K562 (cell line): ENCODE measurements around the gene ACSS1. TPM values are rescaled to one million over a fixed set of nuclear protein-coding genes. Genes with fewer than 3 reads are reported as not detected.

Source experiments
- ATAC-seq: fragments of 200-7000 bp; cut with Tn5 transposase; 3 replicates; pipeline ENCODE4 v1.9.1; 2020; ENCODE audit warnings: moderate library complexity
- BruUV-seq: library from RNA; stranded (reverse); fragments of 400-500 nt; replicated peaks from 2 replicates; lab custom pipeline; 2021; lab: Mats Ljungman, UMichigan
- CTCF ChIA-PET: fragments of 300-600 bp; formaldehyde crosslinking; extraction: SDS; loops from one replicate; lab custom pipeline; 2021; ENCODE audit warnings: low intra/inter-chr PET ratio; lab: Yijun Ruan, JAX
- POLR2A ChIA-PET: fragments of 300-600, 350-650 bp; sonication (Branson Sonifier 250); formaldehyde crosslinking; extraction: SDS; loops from one replicate; lab custom pipeline; 2021; ENCODE audit warnings: antibody characterized with exemption, inconsistent platforms; lab: Yijun Ruan, JAX
- DNase-seq, 4 experiments: peaks; one replicate each; pipeline versions ENCODE4 v3.0.0 to v3.0.0-alpha.2; 2011 to 2018; ENCODE audit warnings: low spot score in 3 of 4, mixed read lengths in 3 of 4; ENCODE audit errors: extremely low read depth in 1 of 4
- FAIRE-seq: peaks from 2 replicates; lab custom pipeline; 2011; peaks lifted over from hg19 to GRCh38; lab: Jason Lieb, UNC
- H2AFZ ChIP-seq: 2 replicates; pipeline ENCODE4 v1.6.0; 2011; ENCODE audit warnings: low read depth, low read length, control low read depth, inconsistent platforms
- H3K27ac ChIP-seq: fragments of 200-600 bp; 3 replicates; pipeline ENCODE4 v1.8.0; 2011; ENCODE audit warnings: low read depth, mild to moderate bottlenecking, control low read depth, inconsistent platforms, low read length, moderate library complexity, mixed read lengths; ENCODE audit errors: extremely low read depth
- H3K27me3 ChIP-seq, 2 experiments: fragments of 300-600 bp in 1 of 2; 2 replicates in 1 of 2; 3 replicates in 1 of 2; pipeline versions ENCODE4 v1.6.0 to v1.8.0; 2011; ENCODE audit warnings: inconsistent platforms in 2 of 2, low read length in 2 of 2, mild to moderate bottlenecking in 1 of 2, mixed read lengths in 1 of 2, moderate library complexity in 1 of 2; ENCODE audit not compliant: control insufficient read depth in 2 of 2, insufficient read depth in 2 of 2
- H3K36me3 ChIP-seq: fragments of 300-600 bp; 3 replicates; pipeline ENCODE4 v1.8.0; 2011; ENCODE audit warnings: mild to moderate bottlenecking, low read length, inconsistent platforms; ENCODE audit not compliant: control insufficient read depth, insufficient read depth
- H3K4me1 ChIP-seq, 2 experiments: fragments of 200-600 bp in 1 of 2; replicated peaks in 1 of 2; 2 replicates in 1 of 2; 3 replicates in 1 of 2; pipeline versions ENCODE4 v1.5.1 to v1.8.0; 2011; ENCODE audit warnings: inconsistent platforms in 2 of 2, low read length in 2 of 2, mild to moderate bottlenecking in 1 of 2, mixed read lengths in 1 of 2, moderate library complexity in 1 of 2; ENCODE audit not compliant: control insufficient read depth in 2 of 2, insufficient read depth in 2 of 2
- H3K4me2 ChIP-seq: 2 replicates; pipeline ENCODE4 v1.6.1; 2011; ENCODE audit warnings: low read length, control low read depth, inconsistent platforms, mixed read lengths; ENCODE audit not compliant: insufficient read depth
- H3K4me3 ChIP-seq: fragments of 200-600 bp; sonication (generic), shearing (Covaris generic); 2 replicates; pipeline ENCODE4 v1.5.1; 2016; ENCODE audit warnings: control low read depth, inconsistent platforms
- H3K79me2 ChIP-seq: fragments of 200-600 bp; 3 replicates; pipeline ENCODE4 v1.8.0; 2011; ENCODE audit warnings: low read length, inconsistent platforms; ENCODE audit not compliant: control insufficient read depth, insufficient read depth
- H3K9ac ChIP-seq, 2 experiments: 2 replicates each; pipeline versions ENCODE4 v1.6.0 to v1.6.1; 2011; ENCODE audit warnings: low read depth in 2 of 2, low read length in 2 of 2, control low read depth in 1 of 2, inconsistent platforms in 1 of 2, mild to moderate bottlenecking in 1 of 2, mixed read lengths in 1 of 2; ENCODE audit not compliant: insufficient read depth in 1 of 2
- H3K9me1 ChIP-seq: one replicate; pipeline ENCODE4 v1.6.0; 2011; ENCODE audit warnings: inconsistent platforms, mild to moderate bottlenecking, low read length, moderate library complexity; ENCODE audit not compliant: control insufficient read depth, insufficient read depth
- H3K9me3 ChIP-seq: replicated peaks from 2 replicates; pipeline ENCODE4 v1.5.1; 2011; ENCODE audit warnings: low read depth, low read length, inconsistent platforms; ENCODE audit not compliant: control insufficient read depth, insufficient read depth
- H4K20me1 ChIP-seq: replicated peaks from 2 replicates; pipeline ENCODE4 v1.6.1; 2011; ENCODE audit warnings: low read length, inconsistent platforms, mixed read lengths; ENCODE audit not compliant: control insufficient read depth, insufficient read depth
- ELF2 ChIP-seq: fragments of 250-450 bp; sonication (Bioruptor Pico); IDR thresholded peaks from 2 replicates; pipeline ENCODE4 v1.5.0; 2021; ENCODE audit warnings: mild to moderate bottlenecking
- RFX5 ChIP-seq: IDR thresholded peaks from 2 replicates; pipeline ENCODE4 v1.6.1; 2011; ENCODE audit warnings: low read depth, mild to moderate bottlenecking, improper control_type of control experiment, low read length
- ZNF584 ChIP-seq: fragments of 200-800 bp; sonication (Bioruptor generic); IDR thresholded peaks from 2 replicates; pipeline ENCODE4 v1.6.1; 2016; ENCODE audit warnings: low read depth, mild to moderate bottlenecking, missing genetic modification characterization, missing compliant biosample characterization
- WGBS: fragments of 100-300 bp; shearing (Covaris generic); methylation state at CpG from one replicate; pipeline ENCODE4 v1.1.6; 2016; ENCODE audit warnings: low coverage, mixed read lengths; ENCODE audit not compliant: insufficient coverage; ENCODE audit errors: missing lambda C conversion rate; 5-methylcytosine and 5-hydroxymethylcytosine counted together
- in situ Hi-C: fragments of 300-500 bp; cut with MboI; formaldehyde crosslinking; loops from 4 replicates; pipeline ENCODE4 v1.15.0; 2018; ENCODE audit warnings: inconsistent platforms, mixed read lengths
- intact Hi-C: fragments of 100-400 bp; cut with micrococcal nuclease; formaldehyde crosslinking; loops from 2 replicates; pipeline ENCODE4 v1.14.2; 2022
- polyA plus RNA-seq, 8 experiments: library from polyadenylated mRNA; depleted of rRNA in 4 of 8; stranded (reverse) in 5 of 8; unstranded in 3 of 8; fragments of >200 nt; fragmentation: Nextera tagmentation in 2 of 8; fragmentation: Illumina TruSeq in 1 of 8; extraction: Ambion mirVana in 2 of 8; extraction: Trizol in 1 of 8; gene quantifications; 2 replicates each; pipeline versions ENCODE4 v1.2.1 to v1.2.3, GENCODE V29; 2011 to 2014; ENCODE audit warnings: inconsistent platforms in 1 of 8, missing spikeins in 1 of 8
- total RNA-seq, 7 experiments: library from RNA; depleted of rRNA in 6 of 7; stranded (reverse); fragments of >200 nt in 6 of 7; fragmentation: Illumina TruSeq in 2 of 7; extraction: Trizol in 2 of 7; gene quantifications; 2 replicates each; pipeline versions ENCODE4 v1.2.1 to v1.2.3, GENCODE V29; 2011 to 2021; ENCODE audit warnings: low replicate concordance in 1 of 7
- TF ChIP-seq, protein P1 (sequence below): fragments of 250-450 bp; sonication (Bioruptor Pico); IDR thresholded peaks from 2 replicates; pipeline ENCODE4 v1.5.1; 2021; ENCODE audit warnings: mild to moderate bottlenecking
- TF ChIP-seq, protein P2 (sequence below): sonication (generic); formaldehyde crosslinking; IDR thresholded peaks from 2 replicates; pipeline ENCODE4 v1.8.0; 2022; ENCODE audit warnings: mild to moderate bottlenecking, missing genetic modification reagents

Gene ACSS1
- total and polyA plus RNA-seq, 9 of the 15 experiments (the other 6 are each of a cell fraction or from before 2014, with no cell fraction given) = 0.07 to 2.1 (median 0.27) TPM; not detected in 3

DNA sequence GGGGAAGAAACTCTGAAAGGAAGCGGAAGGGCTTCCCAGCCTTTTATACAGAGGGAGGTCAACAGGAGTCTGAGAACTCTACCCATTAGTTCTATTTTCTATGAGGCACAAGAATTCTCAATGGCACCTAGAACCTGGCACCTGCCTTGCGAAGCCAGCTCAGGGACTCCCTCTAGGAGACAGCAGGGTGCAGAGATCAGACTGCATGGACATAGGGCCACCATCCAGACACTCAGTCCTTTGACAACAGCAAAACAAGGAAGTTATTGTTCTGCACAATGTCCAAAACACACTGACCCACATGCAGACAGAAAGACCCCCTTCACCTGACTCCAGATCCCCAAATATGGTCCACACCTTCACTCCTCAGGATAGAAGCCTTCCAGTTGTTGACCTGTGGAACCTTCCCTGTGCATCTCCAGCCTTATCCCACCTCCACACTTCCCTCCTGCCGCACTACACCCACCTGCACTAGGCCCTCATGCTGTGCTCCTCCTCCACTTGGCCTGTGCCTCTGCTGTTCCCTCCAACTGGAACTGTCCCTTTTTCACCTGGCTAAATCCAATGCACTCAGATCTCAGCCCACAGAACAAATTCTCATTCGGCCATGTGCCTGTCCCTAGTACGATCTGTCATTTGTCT is 27.8 kb downstream of the ACSS1 start:
- H3K9me1 ChIP-seq = no peaks in the 10 kb centered on the region
- no peaks in the 10 kb centered on the region for H3K79me2 ChIP-seq
- TF ChIP-seq ZNF584 (CRISPR knock-in tag) (no peak), RFX5 (no peak), ELF2 (CRISPR knock-in tag) (no peak)
- TF ChIP-seq, protein P1, sequence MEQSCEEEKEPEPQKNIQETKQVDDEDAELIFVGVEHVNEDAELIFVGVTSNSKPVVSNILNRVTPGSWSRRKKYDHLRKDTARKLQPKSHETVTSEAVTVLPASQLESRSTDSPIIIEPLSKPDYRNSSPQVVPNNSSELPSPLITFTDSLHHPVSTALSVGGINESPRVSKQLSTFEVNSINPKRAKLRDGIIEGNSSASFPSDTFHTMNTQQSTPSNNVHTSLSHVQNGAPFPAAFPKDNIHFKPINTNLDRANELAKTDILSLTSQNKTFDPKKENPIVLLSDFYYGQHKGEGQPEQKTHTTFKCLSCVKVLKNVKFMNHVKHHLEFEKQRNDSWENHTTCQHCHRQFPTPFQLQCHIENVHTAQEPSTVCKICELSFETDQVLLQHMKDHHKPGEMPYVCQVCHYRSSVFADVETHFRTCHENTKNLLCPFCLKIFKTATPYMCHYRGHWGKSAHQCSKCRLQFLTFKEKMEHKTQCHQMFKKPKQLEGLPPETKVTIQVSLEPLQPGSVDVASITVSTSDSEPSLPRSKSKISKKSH (CRISPR knock-in tag) = no peak
- TF ChIP-seq, protein P2, sequence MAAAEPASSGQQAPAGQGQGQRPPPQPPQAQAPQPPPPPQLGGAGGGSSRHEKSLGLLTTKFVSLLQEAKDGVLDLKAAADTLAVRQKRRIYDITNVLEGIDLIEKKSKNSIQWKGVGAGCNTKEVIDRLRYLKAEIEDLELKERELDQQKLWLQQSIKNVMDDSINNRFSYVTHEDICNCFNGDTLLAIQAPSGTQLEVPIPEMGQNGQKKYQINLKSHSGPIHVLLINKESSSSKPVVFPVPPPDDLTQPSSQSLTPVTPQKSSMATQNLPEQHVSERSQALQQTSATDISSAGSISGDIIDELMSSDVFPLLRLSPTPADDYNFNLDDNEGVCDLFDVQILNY (CRISPR knock-in tag) = no peak
- no peak overlapping the region for H3K4me3 ChIP-seq
- ChIA-PET POLR2A (no interaction called here), CTCF (no interaction called here)
- intact Hi-C loops (no loop called here), in situ Hi-C loops (no loop called here)
- BruUV-seq = no TSS peak
- H2AFZ ChIP-seq = no peak overlapping the region
- H3K36me3 ChIP-seq = no peaks in the 10 kb centered on the region
- ATAC-seq (no peak), DNase-seq (no peak), FAIRE-seq (no peak)
- no peak overlapping the region for H3K9ac ChIP-seq
- H3K27me3 ChIP-seq = peaks cover 0 to 26% of the 10 kb centered on the region in 2 experiments; a peak in 3 of 5 replicates
- peaks cover 4 to 11% of the 10 kb centered on the region in 2 experiments; a peak in 3 of 5 replicates for H3K4me1 ChIP-seq
- 0% methylated on average over 3 of the region's 5 CpGs for WGBS
- no peak overlapping the region for H3K4me2 ChIP-seq
- no peak overlapping the region for H3K27ac ChIP-seq
- no peaks in the 10 kb centered on the region for H3K9me3 ChIP-seq
- H4K20me1 ChIP-seq = no peaks in the 10 kb centered on the region
